ENCODE results near the gene COL23A1.

DNA sequence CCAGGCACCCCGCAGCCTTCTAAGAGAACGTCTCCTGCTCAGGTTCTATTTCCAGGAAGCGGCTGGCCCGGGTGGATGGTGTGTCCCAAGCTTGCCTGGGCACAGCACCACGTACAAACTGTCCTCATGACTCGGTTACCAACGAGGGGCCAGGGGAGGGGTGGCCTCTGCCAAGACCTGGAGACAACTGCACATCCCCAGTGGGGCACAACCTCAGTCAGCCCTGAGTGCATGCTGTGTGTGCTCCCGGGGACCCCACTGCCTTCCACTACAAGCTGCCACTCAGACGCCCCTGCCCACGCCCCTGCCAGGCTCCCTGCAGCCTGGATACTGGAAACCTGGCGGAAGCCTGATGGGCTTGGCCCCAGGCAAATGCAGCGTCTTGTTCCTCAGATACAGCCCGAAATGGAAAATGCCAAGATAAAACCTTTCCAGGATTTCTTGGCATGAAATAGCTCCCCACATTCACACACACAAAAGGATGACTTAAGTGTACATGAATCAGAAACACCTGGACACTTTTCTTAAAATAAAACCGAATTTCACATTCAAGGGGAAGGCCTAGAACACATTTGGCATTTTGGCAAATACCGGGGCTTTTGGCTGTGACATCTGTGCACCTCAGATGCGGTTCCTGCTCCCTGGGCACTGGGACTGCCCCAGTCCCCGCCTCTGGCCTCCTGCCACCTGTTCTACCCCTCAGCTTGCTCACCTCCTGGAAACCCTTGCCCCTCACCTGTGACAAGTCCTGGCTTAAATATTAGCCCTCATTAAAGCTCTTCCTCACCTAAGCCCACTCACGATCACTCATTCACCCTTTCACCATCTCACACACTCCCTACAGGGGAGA lies 62.5 kb downstream of the COL23A1 start:
- TF ChIP-seq ZNF24 (IDR thresholded peaks at IDR 0.05) (no peak), CHCHD3 (CRISPR knock-in tag; IDR thresholded peaks at IDR 0.05) (no peak), JUNB (CRISPR knock-in tag; IDR thresholded peaks at IDR 0.05; ENCODE audit: borderline replicate concordance) (no peak), CEBPB (IDR thresholded peaks at IDR 0.05; ENCODE audit: borderline replicate concordance, low read depth, low read length) (no peak), HCFC1 (IDR thresholded peaks at IDR 0.05; ENCODE audit: low read depth, low read length) (no peak), EP300 (IDR thresholded peaks at IDR 0.05; ENCODE audit: low read depth in 2 of 2, low read length in 2 of 2) (no peak), EP300 (CRISPR knock-in tag; IDR thresholded peaks at IDR 0.05; ENCODE audit: borderline replicate concordance) (no peak), POLR2AphosphoS5 (IDR thresholded peaks at IDR 0.05; ENCODE audit: low read depth, low read length) (no peak)
- TF ChIP-seq, protein P1, sequence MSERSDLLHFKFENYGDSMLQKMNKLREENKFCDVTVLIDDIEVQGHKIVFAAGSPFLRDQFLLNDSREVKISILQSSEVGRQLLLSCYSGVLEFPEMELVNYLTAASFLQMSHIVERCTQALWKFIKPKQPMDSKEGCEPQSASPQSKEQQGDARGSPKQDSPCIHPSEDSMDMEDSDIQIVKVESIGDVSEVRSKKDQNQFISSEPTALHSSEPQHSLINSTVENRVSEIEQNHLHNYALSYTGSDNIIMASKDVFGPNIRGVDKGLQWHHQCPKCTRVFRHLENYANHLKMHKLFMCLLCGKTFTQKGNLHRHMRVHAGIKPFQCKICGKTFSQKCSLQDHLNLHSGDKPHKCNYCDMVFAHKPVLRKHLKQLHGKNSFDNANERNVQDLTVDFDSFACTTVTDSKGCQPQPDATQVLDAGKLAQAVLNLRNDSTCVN (CRISPR knock-in tag; IDR thresholded peaks at IDR 0.05; ENCODE audit: borderline replicate concordance) = no peak
- TF ChIP-seq, protein P2, sequence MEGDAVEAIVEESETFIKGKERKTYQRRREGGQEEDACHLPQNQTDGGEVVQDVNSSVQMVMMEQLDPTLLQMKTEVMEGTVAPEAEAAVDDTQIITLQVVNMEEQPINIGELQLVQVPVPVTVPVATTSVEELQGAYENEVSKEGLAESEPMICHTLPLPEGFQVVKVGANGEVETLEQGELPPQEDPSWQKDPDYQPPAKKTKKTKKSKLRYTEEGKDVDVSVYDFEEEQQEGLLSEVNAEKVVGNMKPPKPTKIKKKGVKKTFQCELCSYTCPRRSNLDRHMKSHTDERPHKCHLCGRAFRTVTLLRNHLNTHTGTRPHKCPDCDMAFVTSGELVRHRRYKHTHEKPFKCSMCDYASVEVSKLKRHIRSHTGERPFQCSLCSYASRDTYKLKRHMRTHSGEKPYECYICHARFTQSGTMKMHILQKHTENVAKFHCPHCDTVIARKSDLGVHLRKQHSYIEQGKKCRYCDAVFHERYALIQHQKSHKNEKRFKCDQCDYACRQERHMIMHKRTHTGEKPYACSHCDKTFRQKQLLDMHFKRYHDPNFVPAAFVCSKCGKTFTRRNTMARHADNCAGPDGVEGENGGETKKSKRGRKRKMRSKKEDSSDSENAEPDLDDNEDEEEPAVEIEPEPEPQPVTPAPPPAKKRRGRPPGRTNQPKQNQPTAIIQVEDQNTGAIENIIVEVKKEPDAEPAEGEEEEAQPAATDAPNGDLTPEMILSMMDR (CRISPR knock-in tag; IDR thresholded peaks at IDR 0.05) = no peak
